Activated CD8-positive, alpha-beta memory T cell treated with anti-CD3 and anti-CD28 coated beads for 24 hours (primary cell): ENCODE data around the gene BZW2.

Source experiments
- DNase-seq: peaks from one replicate; pipeline ENCODE4 v3.0.0-alpha.2; 2020

The BZW2 gene

DNA sequence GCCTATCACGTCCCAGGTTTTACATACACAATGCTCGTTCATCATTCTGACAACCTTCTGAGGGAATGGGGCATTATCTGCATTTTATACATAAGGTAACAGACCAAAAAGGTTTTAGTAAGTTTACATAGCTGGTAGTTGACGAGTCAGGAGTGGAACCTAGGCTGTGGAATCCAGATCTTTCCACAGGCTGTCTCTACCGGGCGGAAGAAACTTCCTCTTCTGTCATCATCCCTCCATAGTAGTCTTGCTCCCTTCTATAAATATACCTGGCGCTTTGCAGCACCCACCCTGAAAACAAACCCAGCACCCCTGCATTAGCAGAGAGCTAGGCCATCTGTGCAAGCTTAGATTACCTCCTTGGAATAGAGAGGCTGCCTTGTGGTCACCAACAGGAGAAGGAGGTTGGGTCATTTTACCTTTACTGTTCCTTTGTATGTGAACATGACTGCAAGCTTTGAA is 108.9 kb downstream of the BZW2 start:
- no peak for DNase-seq

DNA sequence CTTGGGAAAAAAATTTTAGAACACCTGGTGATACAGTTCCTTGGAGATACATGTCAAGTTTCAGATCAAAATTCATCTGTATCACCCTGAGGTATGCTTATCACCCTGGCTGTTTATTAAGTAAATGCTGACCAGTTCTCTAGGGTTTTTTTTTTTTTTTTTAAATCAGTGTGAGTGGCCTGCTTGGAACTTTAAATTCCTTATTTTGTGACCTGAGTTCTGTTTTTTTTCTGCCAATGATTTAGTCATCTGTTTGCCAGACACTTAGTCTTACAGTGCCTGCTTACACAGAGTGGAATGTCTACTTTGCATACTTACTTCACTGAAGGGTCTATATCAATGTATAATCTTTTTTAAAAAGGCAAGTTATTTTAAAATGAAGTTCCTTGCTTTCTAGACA is 109.4 kb downstream of the BZW2 start:
- DNase-seq = no peak
